Stimulated activated CD4-positive, alpha-beta T cell treated with anti-CD3 and anti-CD28 coated beads, Interleukin-2, amount 100 ng/mL, for 24 hours (primary cell): ENCODE measurements around the gene GRM5.
"Not testable (repeated sequence)": the region's sequence is repeated elsewhere in the genome, so short reads cannot be mapped to it uniquely, and the experiment has no call there.

Source experiments
- DNase-seq, 2 donors: peaks; one replicate each; pipeline ENCODE4 v3.0.0-alpha.2; 2020

The GRM5 gene

DNA sequence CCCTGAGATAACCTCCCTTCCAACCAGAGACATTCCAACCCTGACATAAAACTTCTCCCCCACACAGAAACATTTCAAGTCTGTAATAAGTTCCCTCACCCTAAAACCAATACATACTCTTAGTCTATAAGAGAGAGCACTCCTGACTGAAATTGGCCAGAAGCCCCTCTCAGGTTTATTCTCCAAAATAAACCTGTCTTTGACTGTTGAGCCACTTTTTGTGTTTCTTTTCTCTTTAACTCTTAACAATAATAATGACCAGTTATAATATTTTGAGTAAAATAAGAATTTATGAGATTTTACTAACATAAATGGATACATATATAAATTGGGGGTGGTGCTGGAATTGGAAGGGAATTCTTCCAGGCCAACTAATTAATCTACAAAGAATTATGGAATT lies 93.6 kb downstream of the GRM5 start:
- no peak for DNase-seq

DNA sequence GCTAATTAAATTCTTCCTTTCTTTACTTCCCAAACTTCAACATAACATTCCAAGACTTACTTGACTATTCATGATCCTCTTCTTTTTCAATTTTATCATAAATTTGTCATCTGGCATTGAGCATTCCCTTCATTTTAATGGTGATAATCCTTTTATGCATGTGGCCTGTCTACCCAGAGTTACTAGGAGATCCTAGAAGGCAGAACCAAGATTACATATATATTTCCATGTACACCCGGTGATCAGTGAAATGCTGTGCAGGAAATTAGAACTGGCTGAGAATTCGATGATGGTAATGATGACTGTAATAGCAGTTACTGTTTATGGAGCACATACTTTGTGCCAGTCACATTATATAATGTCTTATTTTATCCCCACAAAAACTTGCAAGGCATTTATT lies 104.2 kb downstream of the GRM5 start:
- not testable (repeated sequence) for DNase-seq

DNA sequence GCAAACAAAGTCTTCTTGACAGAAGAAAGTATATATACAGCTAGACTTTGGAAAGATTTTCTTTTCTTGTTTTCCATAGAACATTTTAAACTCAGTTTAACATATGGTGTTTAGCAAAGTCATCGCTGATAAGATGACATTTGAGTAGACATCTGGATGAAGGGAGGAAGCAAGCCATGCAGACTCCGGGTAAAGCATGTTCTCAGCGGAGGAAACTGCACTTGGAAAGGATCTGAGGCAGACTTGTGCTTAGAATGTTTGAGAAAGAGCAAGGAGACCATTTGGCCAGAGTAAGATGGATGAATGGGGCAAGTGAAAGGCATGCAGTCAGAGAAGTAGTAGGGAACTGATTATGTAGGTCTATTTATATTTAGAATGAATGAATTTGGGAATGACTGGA lies 105.9 kb downstream of the GRM5 start:
- DNase-seq: not testable (repeated sequence)

DNA sequence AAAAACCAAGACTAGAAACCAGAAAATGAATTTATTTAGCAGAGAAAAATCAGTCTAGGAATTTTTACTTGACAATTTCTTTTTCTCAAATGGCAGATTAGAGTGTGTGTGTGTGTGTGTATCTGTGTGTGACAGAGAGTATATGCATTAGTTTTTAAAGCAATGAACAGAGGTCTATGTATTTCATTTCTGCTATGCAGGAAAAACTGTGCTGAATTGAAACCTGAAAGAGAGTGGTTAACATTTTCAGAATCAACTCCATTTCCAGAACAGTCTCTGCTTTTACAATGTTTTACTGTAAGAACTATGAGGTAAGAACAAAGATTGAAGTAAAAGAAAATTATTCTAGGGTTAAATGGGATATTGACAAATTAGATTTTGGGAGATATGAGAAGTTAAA lies 114.8 kb downstream of the GRM5 start:
- no peak for DNase-seq

DNA sequence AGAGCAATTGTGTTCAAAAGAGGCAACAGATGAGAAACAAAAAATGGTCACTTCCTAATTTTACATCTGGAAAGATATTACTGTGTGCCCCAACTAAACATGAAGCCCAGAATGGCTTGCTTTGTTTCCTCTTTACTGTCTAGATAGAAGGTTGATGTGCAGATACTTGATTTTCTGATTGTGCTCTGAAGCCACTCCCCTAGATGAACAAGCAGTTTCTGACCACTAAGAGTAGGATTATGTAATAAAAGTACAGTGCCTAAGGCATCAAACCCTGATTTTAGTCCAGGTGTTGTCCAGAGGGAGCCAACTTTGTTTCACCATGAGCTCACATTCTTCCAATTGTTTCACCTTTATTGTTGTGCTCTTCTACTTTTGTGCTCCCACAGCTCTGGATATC lies 116.9 kb downstream of the GRM5 start:
- DNase-seq: not testable (repeated sequence)

DNA sequence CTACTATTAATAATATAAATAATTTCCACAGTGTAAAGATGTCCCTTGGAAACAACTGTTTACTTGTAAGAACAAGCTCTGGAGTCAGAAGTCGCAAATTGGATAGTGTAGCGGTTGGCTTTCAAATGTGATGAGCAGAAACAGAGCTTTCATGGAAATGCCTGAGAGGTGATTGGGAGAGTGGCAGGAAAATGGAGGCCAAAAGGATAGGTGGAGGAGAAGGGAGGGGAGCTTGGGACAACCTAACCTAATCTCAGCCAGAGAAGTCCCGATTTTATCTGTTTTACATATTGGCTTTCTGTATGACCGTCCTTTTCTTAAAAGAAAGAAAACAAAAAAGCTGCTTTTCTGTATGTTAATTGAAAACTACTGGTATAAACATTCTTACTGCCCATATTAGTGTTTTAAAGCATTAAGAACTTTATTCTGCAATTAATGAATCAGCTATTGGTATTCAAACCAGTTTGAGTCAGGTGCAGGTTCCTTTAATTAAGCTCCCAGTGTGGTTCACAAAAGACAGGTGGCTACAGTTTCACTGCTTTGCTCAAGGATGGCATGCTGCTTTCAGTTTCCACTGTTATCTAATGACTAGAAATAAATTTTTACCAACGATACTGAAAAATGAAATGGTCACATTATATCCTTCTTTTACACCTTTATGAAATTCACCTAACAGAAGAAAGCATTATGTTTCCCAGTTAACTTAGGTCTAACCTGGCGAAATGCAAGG lies 117.8 kb downstream of the GRM5 start:
- not testable (repeated sequence) for DNase-seq

DNA sequence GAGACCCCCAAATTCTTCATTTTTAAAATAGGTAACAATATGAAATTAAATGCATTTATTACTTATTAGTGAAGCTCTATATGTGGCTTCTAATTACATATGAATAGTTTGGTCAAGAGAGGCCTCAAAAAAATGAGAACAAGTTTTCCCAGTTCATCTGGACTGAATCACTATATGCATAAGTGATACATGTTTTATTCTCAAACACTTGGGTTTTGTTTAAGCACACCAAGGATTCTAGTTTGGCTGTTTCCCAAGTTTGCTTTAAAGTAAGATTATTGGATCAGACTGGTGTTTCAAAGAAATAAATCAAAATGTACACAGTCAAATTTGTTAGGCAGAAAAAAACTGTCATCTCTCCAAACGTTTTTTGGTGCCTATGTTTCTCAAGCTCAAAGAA lies 136.1 kb downstream of the GRM5 start:
- not testable (repeated sequence) for DNase-seq

DNA sequence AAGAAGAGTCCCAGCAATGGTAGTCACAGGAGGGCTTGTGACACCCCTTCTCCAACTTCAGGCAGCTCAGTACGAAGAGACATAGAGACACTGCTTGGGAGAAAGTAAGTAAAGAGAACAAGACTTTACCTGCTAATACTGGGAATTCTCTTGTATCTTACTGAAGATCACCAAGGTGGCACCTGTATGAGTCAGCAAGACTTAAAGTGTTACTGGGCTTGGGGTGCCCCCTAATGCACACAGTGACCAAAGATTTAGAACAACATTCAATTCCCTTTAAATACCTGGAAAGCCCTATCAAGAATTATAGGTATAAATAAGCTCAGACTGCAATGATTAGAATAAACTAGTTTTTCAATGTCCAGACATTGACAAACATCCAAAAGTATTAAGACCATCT lies 148.7 kb downstream of the GRM5 start:
- not testable (repeated sequence) for DNase-seq

DNA sequence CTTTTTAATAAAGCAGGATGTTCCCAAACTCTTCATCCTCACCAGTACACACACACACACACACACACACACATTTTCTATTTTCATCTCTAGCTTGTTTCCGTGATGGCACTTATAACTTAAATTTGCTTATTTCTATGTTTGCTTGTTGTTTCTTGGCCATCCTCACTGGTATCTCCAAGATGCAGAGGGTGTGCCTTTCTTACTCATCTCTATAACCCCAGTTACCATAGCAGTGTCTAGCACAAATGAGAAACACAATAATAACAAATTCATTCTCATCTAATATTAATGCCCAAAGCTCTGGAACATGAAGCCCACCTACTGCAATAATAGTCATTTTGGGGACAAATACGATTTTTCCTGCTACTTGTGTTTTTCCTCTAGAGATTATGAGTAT lies 156.3 kb downstream of the GRM5 start:
- DNase-seq: no peak

DNA sequence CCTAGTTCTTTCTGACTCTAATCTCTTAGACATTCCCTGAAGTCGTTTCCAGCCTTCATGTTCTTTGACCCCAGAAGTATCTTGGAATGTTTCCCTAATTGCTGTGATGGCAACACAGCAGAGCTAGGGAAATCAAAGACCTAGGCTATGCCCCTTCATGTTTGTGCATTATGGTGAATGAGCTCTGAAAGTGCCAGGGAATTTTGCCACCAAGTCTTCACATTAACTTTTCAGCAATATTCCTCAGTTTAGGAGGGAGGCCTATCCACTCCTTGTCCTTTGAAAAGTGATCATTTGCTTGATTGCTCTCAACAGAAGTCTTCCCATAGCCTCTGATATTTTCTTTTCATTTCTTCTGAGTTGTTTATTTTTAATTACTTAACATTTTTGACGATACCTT lies 164.3 kb downstream of the GRM5 start:
- not testable (repeated sequence) for DNase-seq

DNA sequence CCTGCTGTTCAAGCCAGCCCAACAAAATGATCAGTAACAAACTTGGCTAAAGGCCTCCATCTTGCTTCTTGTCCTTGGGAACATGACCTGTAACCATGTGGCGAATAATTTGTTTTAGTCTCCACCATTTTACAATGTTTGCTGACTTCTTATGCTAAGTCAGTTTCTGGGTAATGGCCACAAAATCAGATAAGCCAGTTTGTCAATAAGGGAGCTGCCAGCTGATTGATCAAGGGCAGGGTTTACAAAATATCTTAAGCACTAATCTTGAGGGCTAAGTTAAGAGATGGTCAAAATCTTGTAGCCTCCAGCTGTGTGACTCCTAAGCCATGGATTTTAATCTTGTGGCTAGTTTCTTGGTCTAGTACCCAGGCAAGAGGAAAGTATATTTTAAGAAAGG lies 176.9 kb downstream of the GRM5 start:
- not testable (repeated sequence) for DNase-seq

DNA sequence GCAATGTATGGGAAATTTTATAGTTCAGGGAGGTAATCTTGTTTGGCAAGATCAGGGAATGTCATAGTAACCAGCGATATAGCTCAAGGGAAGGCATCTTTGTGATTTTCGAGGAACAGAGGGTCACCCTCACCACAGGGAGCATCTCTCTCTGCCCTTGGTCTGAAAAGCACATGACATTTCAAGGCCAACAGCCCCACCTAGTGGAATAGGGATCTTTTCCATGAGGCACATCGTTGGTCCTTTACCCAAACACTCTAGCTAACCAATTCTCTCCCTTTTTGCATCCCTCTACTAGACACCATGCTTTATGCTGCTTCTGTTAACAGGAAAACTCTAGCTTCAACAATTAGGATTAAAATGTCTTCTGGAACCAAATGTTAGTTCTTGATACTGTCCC lies 179.0 kb downstream of the GRM5 start:
- DNase-seq: peak; percentile 15 to 24

DNA sequence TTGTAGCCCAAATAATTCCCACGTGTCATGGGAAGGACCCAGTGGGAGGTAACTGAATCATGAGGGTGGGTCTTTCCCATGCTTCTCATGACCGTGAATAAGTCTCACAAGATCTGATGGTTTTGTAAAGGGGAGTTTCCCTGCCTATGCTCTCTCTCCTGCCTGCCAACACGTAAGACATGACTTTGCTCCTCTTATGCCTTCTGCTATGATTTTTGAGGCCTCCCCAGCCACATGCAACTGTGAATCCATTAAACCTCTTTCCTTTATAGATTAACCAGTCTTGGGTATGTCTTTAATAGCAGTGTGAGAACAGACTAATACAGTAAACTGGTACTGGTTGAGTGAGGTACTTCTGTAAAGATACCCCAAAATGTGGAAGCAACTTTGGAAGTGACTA lies 183.0 kb downstream of the GRM5 start:
- not testable (repeated sequence) for DNase-seq

DNA sequence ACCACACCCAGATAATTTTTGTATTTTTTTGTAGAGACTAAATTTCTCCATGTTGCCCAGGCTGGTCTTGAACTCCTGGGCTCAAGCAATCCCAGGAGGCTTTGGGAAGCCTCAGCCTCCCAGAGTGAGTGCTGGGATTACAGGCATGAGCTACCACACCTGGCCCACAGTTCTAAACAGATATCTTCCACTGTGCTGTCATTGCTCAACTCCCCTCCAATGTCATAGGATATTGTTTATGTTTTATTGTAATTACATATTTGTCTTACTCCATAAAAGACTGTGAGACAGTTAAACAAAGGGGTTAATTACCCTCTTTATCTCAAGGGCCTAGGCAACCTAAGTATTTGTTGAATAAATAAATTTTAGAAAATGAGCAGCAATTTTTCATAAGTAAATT lies 204.2 kb downstream of the GRM5 start:
- no peak for DNase-seq

DNA sequence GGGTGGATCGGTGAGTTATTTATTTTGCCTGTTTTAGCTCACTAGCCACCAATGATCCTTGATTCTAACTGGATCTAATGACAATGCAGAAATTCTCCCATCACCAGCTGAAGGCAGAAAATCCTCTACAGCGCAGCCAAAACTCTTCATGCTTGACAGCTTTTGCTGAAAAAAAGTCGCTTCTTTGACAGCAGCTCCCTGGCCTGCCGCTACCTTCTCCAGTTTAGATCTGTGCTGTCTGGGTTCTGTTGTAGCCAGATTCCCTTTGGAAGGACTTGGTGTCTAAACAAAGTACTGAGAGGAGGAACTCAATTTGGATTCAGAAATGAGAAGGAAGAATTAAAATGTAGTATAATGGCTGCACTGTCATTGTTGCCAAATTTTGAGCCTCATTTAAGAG lies 205.4 kb downstream of the GRM5 start:
- not testable (repeated sequence) for DNase-seq

DNA sequence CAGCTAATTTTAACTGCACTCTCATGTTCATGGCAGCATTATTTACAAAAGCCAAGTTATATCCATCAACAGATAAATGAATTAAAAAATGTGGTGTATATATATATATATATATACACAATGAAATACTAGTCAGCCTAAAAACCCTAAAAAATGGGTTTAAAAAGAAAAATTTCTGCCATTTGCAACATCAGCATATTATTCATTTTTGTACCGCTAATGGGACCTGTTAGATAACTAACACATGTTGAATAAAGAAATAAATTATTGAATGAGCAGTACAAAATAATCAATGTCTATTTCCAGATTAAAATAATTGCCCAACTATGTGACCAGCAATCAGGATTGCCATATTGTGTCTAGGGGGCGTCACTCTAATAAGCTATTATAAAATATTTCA lies 211.8 kb downstream of the GRM5 start:
- not testable (repeated sequence) for DNase-seq

DNA sequence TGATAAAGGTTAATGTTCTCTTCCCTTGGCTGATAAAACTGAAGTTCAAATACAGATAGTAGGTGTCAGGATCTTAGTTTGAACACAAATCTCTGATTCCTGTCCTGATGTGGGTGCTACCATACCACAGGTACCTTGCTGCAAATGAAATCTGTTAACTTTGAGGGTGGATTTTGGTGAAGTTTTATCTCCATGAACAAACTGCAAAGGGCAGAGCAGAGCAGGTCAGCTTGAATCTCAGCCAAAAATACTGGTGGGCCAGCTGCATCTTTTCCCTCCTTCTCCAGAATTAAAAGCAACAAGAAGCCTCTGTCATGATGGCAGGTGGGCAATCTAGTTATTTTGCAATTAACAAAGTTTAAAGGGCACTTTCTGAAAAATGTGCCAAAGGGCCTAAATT lies 214.2 kb downstream of the GRM5 start:
- DNase-seq: not testable (repeated sequence)

DNA sequence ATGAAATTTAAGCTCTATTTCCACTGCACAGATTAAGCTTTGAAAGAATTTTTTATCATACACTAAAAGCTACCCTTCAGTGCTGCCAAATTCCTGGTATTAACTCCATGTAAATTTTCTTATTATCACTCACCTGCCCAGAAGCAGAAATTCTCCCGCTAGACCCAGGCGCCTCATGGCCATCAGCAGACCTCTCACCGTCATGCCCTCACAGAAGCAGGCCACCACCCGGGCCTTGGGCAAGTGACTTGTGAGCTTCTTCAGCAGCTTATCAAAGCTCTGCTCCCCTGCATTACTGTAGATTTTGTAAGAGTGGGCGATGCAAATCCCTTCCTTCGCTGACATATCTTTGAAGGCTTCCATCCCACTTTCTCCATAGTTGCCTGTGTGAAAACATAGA lies 216.0 kb downstream of the GRM5 start:
- DNase-seq: not testable (repeated sequence)

DNA sequence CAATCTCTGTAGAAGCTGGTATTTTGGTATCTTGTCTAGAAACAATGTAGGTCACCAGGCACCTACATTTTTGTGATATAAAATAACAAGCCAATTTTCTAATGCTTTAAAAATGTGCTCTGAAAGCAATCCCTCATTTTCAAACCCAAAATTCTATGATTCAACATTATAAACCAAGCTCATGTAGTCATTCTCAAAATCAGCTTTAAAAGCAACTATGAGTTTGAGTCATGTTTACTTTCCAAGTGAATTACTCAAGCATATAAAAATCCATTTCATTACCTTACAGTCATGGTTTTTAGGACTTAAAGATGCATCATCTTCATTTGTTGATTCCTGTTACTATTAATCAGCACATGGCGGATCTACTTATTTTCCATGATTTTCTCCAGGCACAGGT lies 216.4 kb downstream of the GRM5 start:
- no peak for DNase-seq

DNA sequence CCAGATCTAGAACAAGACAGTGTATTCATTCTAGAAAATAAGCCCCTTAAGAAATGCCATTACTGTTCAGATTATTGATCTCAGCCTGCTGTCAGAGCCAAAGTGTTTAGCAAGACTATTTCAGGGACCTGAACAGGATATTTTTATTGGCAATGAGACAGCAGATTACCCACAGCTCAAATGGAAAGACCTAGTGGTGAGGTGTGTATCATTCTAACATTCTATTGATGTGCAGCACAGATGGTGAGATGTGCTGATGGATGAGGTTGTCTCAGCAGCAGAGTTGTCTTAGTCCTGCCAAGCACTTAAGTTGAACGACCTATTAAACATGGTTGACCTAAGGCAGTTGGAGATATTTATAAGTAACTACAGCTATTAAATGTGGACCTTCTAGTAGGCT lies 219.5 kb downstream of the GRM5 start:
- not testable (repeated sequence) for DNase-seq

DNA sequence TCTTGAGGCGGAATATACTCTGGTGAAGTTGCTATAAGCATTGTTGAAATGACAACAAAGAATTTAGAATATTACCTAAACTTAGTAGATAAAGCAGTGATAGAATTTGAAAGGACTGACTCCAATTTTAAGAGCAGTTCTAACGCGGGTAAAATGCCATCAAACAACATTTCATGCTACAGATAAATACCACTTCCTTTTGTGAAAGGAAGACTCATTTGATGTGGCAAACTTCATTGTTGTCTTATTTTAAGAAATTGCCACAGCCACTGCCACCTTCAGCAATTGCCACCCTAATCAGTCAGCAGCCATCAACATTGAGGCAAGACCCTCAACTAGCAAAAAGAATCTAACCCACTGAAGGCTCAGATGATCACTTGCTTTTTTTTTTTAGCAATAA lies 220.8 kb downstream of the GRM5 start:
- DNase-seq: not testable (repeated sequence)

DNA sequence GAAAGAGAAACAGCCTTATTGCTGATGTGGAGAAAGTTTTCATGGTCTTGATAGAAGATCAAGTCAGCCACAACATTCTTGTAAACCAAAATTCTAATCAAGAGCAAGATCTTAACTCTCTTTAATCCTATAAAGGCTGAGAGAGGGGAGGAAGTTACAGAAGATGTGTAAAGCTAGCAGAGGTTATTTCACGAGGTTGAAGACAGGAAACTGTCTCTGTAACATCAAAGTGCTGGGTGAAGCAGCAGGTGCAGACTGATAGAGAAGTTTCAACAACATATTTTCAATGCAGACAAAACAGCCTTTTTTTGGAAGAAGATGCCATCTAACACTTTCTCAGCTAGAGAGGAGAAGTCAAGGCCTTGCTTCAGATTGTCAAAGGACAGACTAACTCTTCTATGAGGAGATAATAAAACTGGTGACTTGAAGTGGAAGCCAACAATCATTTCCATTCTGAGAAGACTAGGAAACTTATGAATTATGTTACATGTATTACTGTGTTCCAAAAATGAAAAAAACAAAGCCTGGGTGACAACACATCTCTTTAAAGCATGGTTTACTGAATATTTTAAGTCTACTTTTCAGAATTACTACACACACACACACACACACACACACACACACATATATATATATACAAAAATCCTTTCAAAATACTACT lies 221.9 kb downstream of the GRM5 start:
- not testable (repeated sequence) for DNase-seq

DNA sequence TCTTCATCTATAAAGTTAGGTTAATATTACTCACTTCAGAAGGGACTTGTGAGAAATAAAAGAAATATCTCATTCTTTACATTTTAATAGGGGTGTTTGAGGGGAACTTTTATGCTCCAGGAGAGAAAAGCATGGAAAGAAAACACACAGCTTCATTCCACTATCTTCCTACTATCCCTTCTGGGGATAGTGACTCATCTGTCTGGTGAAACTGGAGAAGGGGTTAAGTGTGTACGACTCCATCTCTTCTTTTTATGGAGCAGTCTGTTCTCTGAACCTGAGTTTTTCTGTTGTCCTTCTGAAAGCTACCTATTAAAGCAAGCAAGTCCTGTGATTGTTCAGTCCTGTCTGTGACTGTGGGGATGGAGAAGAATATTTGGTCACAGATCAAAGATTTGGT lies 227.6 kb downstream of the GRM5 start:
- not testable (repeated sequence) for DNase-seq

DNA sequence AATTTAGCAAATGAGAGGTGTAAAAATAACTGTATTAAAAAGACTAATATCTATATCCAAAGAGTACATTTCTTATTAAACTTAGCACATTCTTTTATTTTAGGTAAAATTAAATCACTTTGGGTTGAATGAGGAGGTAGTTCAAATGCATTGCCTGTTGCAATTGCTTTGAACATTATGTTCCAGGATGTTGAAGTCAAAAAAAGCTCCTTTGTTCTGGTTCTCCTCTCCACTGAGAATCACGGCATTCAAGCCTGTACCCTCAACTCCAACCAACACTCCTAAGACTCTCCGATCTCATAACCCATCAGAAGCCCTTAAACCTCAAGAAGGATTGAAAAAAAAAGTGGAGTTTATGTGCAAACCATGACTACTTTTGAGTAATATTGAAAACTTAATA lies 230.1 kb downstream of the GRM5 start:
- DNase-seq: not testable (repeated sequence)
